IMR-90 (cell line): Measurements from ENCODE around the gene GPC6. TPM values are rescaled to one million over a fixed set of nuclear protein-coding genes. Genes with fewer than 3 reads are reported as not detected.

Experiments used
- ATAC-seq: fragments of 200-7000 bp; cut with Tn5 transposase; 2 replicates; pipeline ENCODE4 v1.9.1; 2020; ENCODE audit warnings: low read depth, mild to moderate bottlenecking, moderate library complexity
- BruUV-seq: library from RNA; stranded (reverse); fragments of 400-500 nt; replicated peaks from 2 replicates; lab custom pipeline; 2021; lab: Mats Ljungman, UMichigan
- CTCF ChIA-PET: fragments of 300-600 bp; formaldehyde crosslinking; extraction: SDS; loops from one replicate; lab custom pipeline; 2021; ENCODE audit warnings: antibody characterized with exemption; lab: Yijun Ruan, JAX
- POLR2A ChIA-PET: fragments of 300-600 bp; sonication (Branson Sonifier 250); formaldehyde crosslinking; loops from one replicate; lab custom pipeline; 2022; ENCODE audit warnings: antibody characterized with exemption; ENCODE audit not compliant: unreplicated experiment; lab: Charles Lee
- DNase-seq: peaks from one replicate; pipeline ENCODE4 v3.0.0; 2013
- H2AFZ ChIP-seq: replicated peaks from 2 replicates; pipeline ENCODE3; 2013; ENCODE audit warnings: low read length, mild to moderate bottlenecking; ENCODE audit not compliant: poor library complexity
- H2AK5ac ChIP-seq: 2 replicates; pipeline ENCODE4 v1.6.1; 2013; ENCODE audit warnings: low read depth, low read length, inconsistent platforms
- H2AK9ac ChIP-seq: replicated peaks from 2 replicates; pipeline ENCODE3; 2013; ENCODE audit warnings: mild to moderate bottlenecking, low read depth, low read length, moderate library complexity; ENCODE audit not compliant: poor library complexity
- H2BK120ac ChIP-seq: 2 replicates; pipeline ENCODE4 v1.6.1; 2013; ENCODE audit warnings: low read depth, low read length, inconsistent platforms
- H2BK15ac ChIP-seq: 3 replicates; pipeline ENCODE4 v1.6.1; 2013; ENCODE audit warnings: low read depth, low read length, inconsistent platforms
- H2BK20ac ChIP-seq: 2 replicates; pipeline ENCODE4 v1.6.1; 2013; ENCODE audit warnings: low read depth, mild to moderate bottlenecking, inconsistent platforms, low read length, moderate library complexity
- H2BK5ac ChIP-seq: 2 replicates; pipeline ENCODE4 v1.6.1; 2013; ENCODE audit warnings: mild to moderate bottlenecking, low read depth, low read length, inconsistent platforms; ENCODE audit not compliant: poor library complexity, severe bottlenecking
- H3K14ac ChIP-seq: replicated peaks from 2 replicates; pipeline ENCODE4 v1.6.1; 2013; ENCODE audit warnings: low read depth, low read length, inconsistent platforms
- H3K18ac ChIP-seq: 2 replicates; pipeline ENCODE4 v1.6.1; 2013; ENCODE audit warnings: low read depth, low read length, control low read depth
- H3K23ac ChIP-seq: 2 replicates; pipeline ENCODE4 v1.6.1; 2013; ENCODE audit warnings: low read depth, low read length, inconsistent platforms
- H3K27ac ChIP-seq: 2 replicates; pipeline ENCODE4 v1.5.1; 2013; ENCODE audit warnings: mild to moderate bottlenecking, control low read depth, low read length; ENCODE audit not compliant: insufficient read depth
- H3K27me3 ChIP-seq: 2 replicates; pipeline ENCODE4 v1.6.1; 2013; ENCODE audit warnings: low read length; ENCODE audit not compliant: control insufficient read depth, insufficient read depth
- H3K36me3 ChIP-seq: 2 replicates; pipeline ENCODE4 v1.6.1; 2013; ENCODE audit warnings: low read length, mixed read lengths; ENCODE audit not compliant: control insufficient read depth, insufficient read depth
- H3K4ac ChIP-seq: 2 replicates; pipeline ENCODE4 v1.6.1; 2013; ENCODE audit warnings: low read depth, low read length, inconsistent platforms
- H3K4me1 ChIP-seq: 2 replicates; pipeline ENCODE4 v1.6.1; 2013; ENCODE audit warnings: low read length, mixed read lengths; ENCODE audit not compliant: control insufficient read depth, insufficient read depth
- H3K4me2 ChIP-seq: 2 replicates; pipeline ENCODE4 v1.6.1; 2013; ENCODE audit warnings: low read depth, mild to moderate bottlenecking, control low read depth, low read length, moderate library complexity
- H3K4me3 ChIP-seq: 2 replicates; pipeline ENCODE4 v1.5.1; 2013; ENCODE audit warnings: low read depth, mild to moderate bottlenecking, control low read depth, low read length, moderate library complexity; ENCODE audit not compliant: insufficient read depth
- H3K56ac ChIP-seq: 2 replicates; pipeline ENCODE4 v1.6.1; 2013; ENCODE audit warnings: low read length, inconsistent platforms; ENCODE audit not compliant: insufficient read depth; ENCODE audit errors: extremely low read depth
- H3K79me1 ChIP-seq, 2 experiments: 2 replicates each; pipeline ENCODE4 v1.6.1; 2013; ENCODE audit warnings: low read length in 2 of 2, inconsistent platforms in 1 of 2, low read depth in 1 of 2
- H3K9ac ChIP-seq: 2 replicates; pipeline ENCODE4 v1.6.1; 2013; ENCODE audit warnings: low read depth, low read length, control low read depth
- H3K9me1 ChIP-seq: 2 replicates; pipeline ENCODE4 v1.6.1; 2013; ENCODE audit warnings: low read length, inconsistent platforms; ENCODE audit not compliant: insufficient read depth
- H3K9me3 ChIP-seq: 2 replicates; pipeline ENCODE4 v1.6.1; 2013; ENCODE audit warnings: low read length; ENCODE audit not compliant: control insufficient read depth, insufficient read depth
- H4K20me1 ChIP-seq: 2 replicates; pipeline ENCODE4 v1.6.1; 2013; ENCODE audit warnings: low read length, inconsistent platforms; ENCODE audit not compliant: insufficient read depth
- H4K5ac ChIP-seq: 2 replicates; pipeline ENCODE4 v1.6.1; 2013; ENCODE audit warnings: mild to moderate bottlenecking, low read depth, low read length, control low read depth
- H4K8ac ChIP-seq, 2 experiments: 2 replicates each; pipeline ENCODE4 v1.6.1; 2013; ENCODE audit warnings: low read depth in 2 of 2, low read length in 2 of 2, control low read depth in 1 of 2, inconsistent platforms in 1 of 2
- H4K91ac ChIP-seq: 2 replicates; pipeline ENCODE4 v1.6.1; 2013; ENCODE audit warnings: low read depth, low read length, inconsistent platforms; ENCODE audit not compliant: insufficient read depth
- MAFK ChIP-seq: IDR thresholded peaks from 2 replicates; pipeline ENCODE4 v1.6.1; 2012; ENCODE audit warnings: low read depth, low read length, improper control_type of control experiment
- RFX5 ChIP-seq: IDR thresholded peaks from 2 replicates; pipeline ENCODE4 v1.8.0; 2012; ENCODE audit warnings: low read depth, mild to moderate bottlenecking, low read length, moderate library complexity
- dilution Hi-C: fragments of 300-500 bp; cut with HindIII; formaldehyde crosslinking; loops from one replicate; pipeline ENCODE4 v1.14.3; 2018; ENCODE audit warnings: low sequenced_read_pairs; ENCODE audit not compliant: unreplicated experiment
- in situ Hi-C: fragments of 300-500 bp; cut with MboI; formaldehyde crosslinking; loops from 3 replicates; pipeline ENCODE4 v1.14.3; 2019; ENCODE audit warnings: low sequenced_read_pairs, inconsistent platforms, mixed read lengths
- intact Hi-C: fragments of 100-400 bp; cut with micrococcal nuclease; formaldehyde crosslinking; loops from 2 replicates; pipeline ENCODE4 v1.10.0; 2022
- polyA plus RNA-seq, 3 experiments: library from polyadenylated mRNA; depleted of rRNA; stranded (reverse); fragments of >200 nt; gene quantifications; 2 replicates each; pipeline ENCODE4 v1.2.3, GENCODE V29; 2012; ENCODE audit warnings: low replicate concordance in 1 of 3
- total RNA-seq: library from RNA; depleted of rRNA; stranded (reverse); fragments of >200 nt; gene quantifications from 2 replicates; pipeline ENCODE4 v1.2.3, GENCODE V29; 2012

Gene GPC6
- total and polyA plus RNA-seq, 2 of the 4 experiments (the other 2 are of a cell fraction): 14.9 to 39.4 TPM

DNA sequence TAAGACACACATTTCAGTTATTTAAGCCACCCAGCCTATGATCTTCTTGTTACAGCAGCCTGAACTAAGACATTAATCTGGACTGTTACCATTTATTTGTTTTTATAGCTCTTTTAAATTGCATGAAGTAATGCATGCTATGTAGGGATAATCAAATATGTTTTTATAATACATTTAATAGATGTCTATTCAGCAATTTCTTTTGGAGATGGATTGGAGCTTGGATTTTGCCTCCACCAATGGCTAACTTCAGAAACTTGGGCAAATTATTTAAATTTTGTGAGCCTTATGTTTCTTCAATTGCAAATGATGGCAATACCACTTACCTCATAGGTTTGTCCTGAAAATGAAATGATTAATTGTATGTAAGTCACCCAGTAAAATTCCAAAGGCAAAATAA, 288.7 kb downstream of the GPC6 start:
- H2AK9ac ChIP-seq: no peak overlapping the region
- H3K9ac ChIP-seq: no peak overlapping the region
- H2BK15ac ChIP-seq: no peak overlapping the region
- no peak for DNase-seq
- H2AFZ ChIP-seq: no peak overlapping the region
- BruUV-seq: no TSS peak
- POLR2A ChIA-PET: interaction anchor here (0.6 kb wide), 1 partner anchor 84 kb away, joined by 12 read pairs; no protein-coding TSS in a partner anchor
- no peaks in the 10 kb centered on the region for H3K79me1 ChIP-seq
- no peaks in the 10 kb centered on the region for H3K27me3 ChIP-seq
- H4K8ac ChIP-seq: no peak overlapping the region
- no peak overlapping the region for H3K56ac ChIP-seq
- no peak overlapping the region for H3K18ac ChIP-seq
- H2BK20ac ChIP-seq: no peak overlapping the region
- H3K14ac ChIP-seq: no peak overlapping the region
- no peak overlapping the region for H3K23ac ChIP-seq
- no peak overlapping the region for H3K4me3 ChIP-seq
- no peaks in the 10 kb centered on the region for H3K9me3 ChIP-seq
- no peak overlapping the region for H4K5ac ChIP-seq
- in situ Hi-C loops: no loop called here
- no peak overlapping the region for H4K91ac ChIP-seq
- H2AK5ac ChIP-seq: no peak overlapping the region
- H3K27ac ChIP-seq: no peak overlapping the region
- H3K9me1 ChIP-seq: no peaks in the 10 kb centered on the region
- H3K4ac ChIP-seq: no peak overlapping the region
- no peak for ATAC-seq
- peak; percentile 60 for TF ChIP-seq MAFK
- TF ChIP-seq RFX5: no peak
- no peak overlapping the region for H2BK120ac ChIP-seq
- H4K20me1 ChIP-seq: no peaks in the 10 kb centered on the region
- H2BK5ac ChIP-seq: no peak overlapping the region
- CTCF ChIA-PET: no interaction called here
- H3K4me1 ChIP-seq: no peaks in the 10 kb centered on the region
- dilution Hi-C loops: no loop called here
- no peak overlapping the region for H3K4me2 ChIP-seq
- H3K36me3 ChIP-seq: no peaks in the 10 kb centered on the region
- intact Hi-C loops: no loop called here
